DMS153 treated with DMSO at 0.1 percent for 48 hours (cell line): Measurements from ENCODE around the gene ARSJ.
A peak's percentile ranks its signal among the peaks of the same experiment; 100 is the strongest.

Source experiments
- DNase-seq: peaks from one replicate; lab custom pipeline; 2025; ENCODE audit not compliant: unreplicated experiment; lab: John Stamatoyannopoulos, UW

ARSJ gene

DNA sequence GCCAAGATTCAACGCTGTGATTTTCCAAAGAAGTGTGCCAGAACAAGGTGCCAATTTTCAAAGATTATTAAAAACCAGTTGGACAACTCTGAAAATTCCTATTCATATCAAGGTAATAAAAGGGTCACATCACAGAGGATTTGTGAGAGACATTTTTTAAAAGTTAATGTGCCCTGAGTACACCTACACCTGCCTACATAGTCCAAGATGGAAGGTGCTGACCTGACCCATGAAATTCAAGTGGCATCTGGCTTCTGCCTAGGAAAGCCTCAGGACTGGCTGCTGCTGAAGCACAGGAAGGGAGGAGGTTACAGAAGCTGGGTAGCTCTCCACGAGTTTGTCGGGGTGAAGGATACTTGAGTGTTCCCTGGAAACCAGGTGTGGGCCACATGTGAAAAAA, 11.4 kb upstream of the ARSJ start:
- no peak for DNase-seq

DNA sequence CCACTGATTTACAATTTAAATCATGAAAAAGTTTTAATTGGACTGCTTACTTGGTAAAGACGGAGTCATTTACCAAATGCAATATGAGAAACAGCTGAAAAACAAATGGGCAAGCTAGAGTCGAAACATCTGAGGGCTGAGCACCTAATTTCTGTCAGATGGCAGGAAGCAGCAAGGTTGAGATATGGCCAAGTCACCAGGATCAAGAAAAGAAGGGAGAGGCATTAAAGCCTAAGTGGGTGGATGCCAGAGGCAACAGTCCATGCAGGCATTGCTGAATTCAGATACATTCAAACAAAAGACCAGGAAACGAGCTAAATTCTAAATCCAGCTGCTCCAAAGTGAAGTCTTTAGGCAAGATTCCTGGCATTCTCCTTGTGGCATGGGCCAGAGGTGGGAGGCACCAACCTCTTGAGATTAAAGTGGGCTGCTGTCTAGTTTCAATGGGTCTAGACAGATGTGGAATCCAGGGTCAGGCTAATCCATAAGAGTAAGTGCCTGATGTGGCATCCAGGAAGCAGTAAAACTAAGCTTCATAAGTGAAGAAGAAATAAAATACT, 8.0 kb upstream of the ARSJ start:
- DNase-seq = no peak

DNA sequence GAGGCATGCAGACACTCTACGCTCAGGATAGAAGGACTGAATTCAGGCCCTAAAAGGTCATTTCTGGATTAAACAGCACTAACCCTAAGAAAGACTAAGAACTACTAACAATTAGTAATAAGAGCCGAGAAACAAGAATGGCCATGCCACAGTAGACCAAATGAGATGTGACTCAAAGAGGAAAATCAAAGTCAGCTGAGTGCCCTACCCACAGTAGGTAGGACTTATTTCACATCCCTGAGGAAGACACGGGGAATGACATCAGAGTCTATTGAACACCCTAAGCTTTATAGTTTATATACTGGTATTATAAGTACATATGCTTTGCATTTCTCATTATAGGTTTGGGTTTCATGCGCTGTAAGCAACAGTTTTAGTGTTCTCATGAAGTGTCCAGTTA, 2.7 kb upstream of the ARSJ start:
- no peak for DNase-seq

DNA sequence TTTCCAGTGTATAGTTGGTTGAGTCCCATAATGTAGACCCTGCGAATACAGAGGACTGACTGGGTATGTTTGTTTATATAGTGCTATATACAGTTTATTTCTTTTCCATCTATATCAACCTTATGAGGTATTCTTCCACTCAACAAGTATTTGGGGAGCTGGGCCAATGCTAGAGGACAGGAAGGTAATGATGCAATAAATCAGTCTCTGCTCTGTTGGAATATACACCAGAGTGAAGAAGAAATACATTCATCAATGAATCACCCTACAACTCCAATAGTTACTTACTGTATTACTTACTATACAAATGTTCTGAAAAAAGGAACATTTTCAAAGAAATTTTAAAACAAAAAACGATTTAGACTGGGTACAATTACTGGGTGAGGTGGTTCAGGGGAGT, 2.1 kb upstream of the ARSJ start:
- DNase-seq = no peak

DNA sequence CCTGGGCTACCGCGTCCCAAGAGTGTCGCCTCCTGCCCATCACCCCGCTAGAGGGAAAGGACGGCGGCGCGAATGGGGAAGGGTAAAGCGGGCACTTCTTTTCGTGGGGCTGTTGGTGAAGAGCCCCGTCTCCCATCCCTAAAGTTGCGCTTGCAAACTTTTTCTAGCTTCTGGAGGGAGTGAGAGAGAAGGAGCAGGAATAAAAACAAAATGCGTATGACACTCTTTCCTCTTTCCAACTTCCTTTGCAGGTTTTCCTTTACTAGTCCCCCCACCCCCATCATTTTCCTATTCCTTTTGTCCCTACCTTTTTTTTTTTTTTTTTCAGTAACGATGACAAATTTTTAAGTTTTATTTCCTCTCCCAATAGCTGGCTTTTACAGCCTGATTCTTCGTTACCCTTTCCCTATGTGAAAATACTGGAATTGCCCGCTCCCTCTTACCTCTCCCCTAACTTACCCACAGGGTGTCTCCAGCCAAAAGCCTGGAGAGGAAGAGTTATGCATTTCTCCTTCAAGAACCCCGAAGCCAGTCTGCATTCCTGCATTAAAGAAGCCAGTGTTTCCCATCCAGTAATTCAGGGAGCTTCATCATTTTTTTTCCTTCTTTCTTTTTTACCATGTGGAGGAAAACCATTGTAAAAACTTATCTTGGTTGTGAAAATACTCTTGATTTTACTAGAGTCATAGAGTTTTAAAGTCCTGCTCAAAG, 613 bp upstream of the ARSJ start:
- no peak for DNase-seq

DNA sequence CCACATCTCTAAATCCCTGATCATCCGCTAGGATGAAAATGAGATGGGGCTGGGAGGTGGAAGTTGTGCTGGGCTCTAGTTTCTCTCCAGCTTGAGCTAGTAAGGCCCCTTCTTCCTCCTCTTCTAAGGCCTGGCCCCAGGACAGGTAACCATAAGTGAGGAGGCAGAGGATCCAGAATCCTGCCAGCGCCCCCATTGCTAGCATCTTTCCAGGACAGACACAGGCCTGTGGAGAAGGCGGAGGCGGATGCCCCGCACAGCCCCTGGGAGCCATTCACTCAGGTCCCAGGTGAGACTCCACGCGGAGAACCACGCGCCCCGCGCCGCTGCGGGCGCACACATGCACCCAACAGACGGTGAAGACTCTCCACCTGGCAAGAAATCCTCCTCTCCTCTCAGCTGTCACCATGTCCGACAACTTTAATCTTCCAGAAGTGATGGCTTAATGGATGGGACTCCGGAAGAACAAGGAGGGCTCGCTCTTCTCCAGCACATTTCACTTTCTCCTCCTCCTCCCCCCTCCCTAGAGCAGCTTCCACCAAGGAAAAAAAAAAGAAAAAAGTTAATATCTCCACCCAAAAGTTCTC, 793 bp downstream of the ARSJ start:
- DNase-seq = peak; percentile 49

DNA sequence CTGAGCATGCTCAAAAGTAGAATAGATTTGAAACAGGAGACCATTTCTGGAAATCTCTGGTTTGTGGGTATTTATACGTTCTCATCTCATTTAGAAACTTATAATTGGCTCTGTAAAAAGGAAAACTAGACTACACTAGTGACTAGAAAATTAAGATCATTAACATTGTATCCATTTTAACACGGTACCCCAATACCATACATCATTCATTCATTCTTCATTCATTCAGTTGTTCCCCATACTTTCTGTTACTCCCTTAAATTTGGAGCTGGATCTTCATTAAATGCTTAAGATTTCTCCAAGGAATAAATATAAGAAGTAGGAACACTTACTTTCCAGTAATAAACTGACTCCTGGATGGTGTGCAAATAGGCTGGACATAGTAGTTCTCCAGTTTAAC, 1.3 kb downstream of the ARSJ start:
- no peak for DNase-seq

DNA sequence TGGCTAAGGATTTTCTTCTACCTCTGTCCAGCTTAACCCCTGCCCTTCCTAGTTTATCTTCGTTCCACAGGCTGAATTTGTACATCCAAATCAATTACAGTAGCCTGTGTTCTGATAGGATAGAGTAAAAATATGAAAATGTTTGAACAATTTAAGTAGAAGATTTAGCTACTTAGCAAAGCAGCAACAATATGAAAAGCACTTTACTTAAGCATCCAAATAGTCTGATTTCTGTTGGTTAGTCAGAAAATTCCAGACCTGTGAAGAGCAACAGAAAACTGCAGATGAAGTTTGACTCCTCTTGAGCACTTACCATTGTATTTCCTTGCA, 2.0 kb downstream of the ARSJ start:
- no peak for DNase-seq

DNA sequence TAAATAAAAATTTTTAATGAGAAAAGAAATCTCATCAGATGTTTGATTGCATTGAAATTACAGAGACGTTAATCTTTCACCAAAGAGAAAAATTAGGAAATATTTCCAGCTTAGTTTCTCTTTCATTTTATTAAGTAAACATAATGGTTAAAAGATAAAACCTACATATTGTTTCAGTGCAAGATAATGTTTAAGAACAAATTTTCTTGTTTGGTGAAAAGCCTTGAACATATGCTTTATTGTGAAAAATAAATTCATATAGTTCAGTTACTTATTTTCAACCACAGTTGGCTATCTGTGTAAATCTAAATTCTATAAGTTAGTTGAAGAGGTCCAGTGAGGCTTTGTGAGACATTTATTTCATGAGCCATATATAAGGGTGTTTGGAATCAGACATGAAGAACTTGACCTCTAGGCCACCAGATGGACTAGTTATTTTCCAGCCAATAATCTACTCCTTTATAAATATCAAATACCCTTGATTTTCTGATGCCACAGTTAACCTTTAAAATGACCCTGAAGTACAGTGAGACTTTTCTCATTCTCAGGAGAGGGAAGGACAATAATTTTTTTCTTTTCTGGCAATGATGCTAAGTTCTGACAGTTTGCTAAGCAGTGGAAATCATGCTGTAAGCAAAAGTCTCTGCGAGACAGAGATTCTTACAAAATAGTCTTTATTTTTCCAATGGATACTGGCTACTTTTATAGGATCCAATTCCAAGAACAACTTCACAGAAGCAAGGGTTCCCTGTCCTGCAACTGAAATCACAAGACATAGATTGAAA, 2.5 kb downstream of the ARSJ start:
- DNase-seq = no peak

DNA sequence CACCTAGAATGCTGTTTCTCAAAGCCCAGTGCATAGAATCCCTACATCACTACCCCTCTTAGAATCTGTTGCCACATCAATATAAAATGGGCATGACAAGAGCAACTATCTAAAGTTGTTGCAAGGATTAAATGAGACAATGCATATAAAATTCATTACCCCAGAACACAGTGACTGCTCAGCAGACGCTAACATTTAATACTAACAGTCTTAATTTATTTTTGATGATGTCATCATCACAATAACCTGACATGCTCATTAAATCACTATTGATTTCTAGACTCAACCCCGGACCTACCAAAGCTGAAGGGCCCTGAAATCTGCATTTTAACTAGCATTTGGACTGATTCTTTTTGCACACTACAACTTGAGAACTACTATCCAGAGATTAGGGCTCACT, 3.9 kb downstream of the ARSJ start:
- DNase-seq = no peak

DNA sequence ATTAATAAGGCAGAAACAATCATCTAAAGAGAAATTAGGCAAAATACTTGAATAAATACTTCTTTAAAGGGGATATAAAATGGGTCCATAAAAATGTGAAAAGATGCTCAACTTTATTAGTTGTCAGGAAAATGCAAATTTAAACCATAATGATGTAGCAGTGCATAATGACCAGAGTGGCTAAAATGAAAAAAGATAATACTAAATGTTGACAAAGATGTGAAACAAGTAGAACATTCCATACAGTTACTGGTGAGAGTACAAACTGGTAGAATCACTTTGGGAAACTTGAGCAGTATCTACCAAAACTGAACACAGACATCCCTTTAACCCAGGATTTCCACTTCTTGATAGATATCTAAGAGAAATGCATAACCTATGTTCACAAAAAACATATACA, 5.0 kb downstream of the ARSJ start:
- DNase-seq = no peak

DNA sequence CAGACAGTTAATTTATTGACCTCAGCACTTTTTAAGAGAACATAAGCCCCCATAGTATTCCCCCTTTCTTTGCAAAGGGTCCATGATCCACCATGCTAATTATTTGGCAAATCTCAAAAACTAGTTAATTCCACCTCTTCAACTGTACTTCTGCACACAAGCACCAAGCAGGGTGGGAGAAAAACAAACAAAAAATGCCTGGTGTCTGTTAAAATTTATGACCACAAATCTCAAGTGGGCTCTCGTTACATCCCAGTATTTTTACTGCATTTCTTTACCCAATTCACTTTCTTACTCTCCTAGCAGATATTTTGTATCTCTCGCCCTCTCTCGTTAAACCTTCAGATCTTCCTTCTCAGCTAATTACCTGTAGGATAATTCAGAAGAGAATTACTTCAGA, 6.1 kb downstream of the ARSJ start:
- DNase-seq = no peak

DNA sequence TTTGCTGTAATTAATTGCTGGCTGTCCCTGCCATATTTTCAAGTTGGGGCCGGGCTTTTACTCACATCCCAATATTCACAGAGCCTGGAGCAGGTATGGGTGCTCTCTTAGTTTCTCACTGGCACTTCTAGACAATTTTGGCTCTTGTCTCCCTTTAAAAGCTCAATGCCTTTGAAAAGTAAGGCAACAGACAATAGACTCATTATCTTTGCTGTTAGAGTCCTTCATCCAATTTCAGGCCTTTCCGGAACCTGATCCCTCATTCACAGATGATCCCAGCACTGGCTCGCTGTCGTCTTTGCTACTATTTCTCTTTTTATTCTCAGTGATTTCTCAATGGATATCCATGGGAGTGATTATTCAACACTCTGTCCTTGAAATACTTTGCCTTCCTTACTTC, 6.7 kb downstream of the ARSJ start:
- DNase-seq = no peak

DNA sequence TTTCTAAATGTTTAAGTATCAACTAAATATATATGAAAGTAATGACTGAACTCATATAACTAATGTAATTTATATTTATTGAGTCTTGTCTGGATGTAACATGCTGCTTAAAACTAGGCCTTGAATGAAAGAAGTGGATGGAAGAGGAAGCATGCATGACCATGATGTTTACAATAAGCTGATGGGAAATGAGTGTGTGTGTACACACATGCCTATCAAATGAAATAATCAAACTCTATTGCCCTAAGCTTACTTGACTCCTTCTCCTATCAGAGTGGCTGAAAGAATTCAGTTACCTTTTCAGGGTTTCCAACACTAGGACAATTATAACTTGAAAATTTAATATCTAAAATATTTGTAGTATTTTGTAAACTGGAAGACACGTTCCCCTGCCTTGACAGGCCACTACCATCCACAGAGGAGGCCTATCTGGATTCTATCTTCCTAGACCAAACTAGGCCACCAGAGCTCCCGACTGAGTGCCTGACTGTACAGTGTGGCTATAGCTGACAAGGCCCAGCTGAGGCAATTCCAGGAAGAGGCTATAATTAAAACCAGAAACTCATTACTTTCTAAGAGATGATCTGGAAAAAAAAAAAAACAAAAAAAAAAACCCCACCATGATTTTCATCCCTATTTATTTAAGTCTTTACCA, 7.6 kb downstream of the ARSJ start:
- no peak for DNase-seq

DNA sequence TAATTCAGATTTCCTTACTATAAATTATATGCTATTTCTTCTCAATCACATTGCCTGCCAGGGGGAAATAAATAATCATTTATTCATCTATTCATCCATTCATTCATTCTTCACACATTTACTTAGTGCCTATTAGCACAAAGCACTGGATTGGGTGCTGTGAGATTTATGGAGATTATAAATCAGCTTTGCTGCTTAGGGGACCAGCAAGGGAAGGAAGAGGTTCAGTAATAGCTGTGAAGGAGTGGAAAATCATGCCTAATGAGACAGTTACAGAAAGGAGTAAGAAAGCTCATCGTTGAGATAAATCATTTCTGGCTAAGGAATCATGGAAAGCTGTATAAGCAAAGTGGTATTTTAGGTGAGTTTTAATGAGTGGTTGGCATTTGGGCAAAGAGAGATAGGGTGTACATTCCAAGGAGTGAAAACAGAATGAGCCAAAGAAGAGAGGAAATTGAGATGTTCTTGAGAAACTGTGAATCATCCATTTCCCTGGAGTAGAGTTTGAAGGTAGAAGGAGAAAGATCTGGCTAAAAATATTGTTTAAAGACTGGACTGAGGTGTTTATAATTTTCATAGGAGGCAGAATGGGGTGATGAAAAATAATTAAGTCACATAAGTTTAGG, 9.6 kb downstream of the ARSJ start:
- no peak for DNase-seq

DNA sequence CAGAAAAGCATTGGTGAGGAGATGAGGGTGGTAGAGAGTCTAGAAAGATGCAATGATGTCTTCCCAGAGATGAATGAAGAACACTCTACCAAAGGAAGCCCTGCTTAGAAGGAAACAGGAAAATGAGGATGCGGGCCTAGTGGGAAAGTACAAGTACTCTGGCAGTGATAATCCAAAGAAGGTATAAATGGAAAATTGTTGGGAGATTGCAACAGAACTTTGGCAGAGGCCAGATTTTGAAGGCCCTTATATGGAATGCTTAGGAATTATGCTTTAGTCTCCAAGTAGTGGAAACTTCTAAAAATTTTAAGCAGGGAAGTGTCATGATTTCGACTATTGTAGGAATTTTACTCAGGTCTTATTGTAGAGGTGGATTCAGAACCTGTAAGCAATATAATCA, 11.0 kb downstream of the ARSJ start:
- DNase-seq = no peak

DNA sequence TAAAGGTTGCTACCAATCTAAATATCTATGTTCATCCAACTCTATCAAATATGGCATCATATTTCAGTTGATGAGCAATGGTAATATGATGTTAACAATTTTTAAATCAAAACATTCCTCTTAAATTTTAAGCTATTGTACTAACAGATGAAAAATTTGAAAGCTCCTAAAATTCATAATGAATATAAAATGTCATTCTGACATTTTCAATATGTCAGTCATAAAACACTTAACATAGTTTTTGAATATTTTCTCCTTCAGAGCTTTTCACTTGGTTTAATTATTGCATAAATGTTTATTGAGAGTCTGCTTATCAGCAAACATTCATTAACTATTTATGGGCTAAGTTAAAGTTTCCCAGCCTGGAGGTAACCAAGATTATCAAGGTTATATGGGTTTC, 11.8 kb downstream of the ARSJ start:
- no peak for DNase-seq

DNA sequence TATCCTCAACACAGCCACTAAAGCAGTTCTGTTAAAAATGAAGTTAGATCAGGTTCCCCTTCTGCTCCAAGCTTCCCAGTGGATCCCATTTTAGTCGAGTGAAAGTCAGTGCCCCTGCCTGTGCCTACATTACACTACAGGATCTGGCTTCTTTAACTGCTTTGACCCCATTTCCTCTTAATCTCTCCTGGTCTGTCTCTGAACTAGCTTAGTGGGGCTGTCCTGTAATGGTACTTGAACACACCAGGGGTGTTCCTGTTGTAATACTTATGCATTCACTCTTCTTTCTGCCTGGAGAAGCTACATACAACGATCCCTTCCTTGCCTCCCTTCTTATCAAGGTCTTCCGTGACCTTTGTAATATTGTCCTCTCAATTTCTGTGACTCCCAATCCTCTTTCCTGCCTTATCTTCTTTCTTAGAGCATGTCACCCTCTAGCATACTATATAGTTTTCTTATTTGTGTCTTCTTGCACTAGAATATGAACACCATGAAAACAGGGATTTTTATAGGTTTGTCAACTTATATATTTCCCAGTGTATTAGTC, 16.7 kb downstream of the ARSJ start:
- DNase-seq = no peak

DNA sequence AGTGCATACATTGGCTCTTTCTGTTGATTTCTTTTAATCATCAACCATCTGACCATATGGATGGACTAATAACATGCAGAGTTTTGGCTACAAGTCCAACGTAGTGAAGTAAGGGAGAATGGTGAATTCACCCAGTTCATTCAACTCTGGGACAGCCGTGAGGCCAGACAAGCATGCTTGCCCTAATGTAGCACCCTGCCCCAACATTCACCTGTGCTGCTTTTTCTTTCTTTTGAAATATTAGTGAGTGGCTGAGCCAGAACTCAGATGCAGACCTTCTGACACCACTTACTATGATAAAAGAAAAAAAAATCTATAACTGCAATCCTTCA, 17.5 kb downstream of the ARSJ start:
- DNase-seq = no peak

DNA sequence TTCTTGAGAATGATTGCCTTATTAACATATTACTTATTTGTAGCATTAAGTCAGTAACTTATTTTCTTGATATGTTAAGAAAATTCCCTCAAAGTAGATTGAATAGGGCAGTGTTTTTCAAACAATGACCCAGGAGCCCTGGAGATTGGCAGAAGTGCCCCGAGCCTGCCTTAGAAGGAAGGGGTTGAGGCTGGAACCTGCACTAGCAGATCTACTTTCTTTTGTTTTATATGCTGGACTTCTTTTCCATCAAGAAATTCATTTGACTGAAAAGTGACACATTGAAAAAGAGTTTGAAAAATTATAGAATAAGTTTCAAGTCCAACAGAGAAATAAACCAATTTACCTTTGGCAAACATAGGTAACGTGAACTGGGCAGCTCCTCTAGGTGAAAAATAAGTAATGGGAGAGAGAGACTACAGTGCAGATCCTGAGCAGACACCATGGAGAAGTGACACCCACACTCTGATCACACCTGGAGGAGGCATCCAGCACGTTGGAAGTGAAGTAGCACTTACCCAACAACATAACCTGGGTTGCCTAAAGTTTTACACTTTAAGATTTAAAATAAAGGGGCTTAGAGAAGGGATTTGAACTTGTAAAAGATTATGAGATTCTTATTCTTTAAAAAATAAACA, 18.6 kb downstream of the ARSJ start:
- DNase-seq = no peak

DNA sequence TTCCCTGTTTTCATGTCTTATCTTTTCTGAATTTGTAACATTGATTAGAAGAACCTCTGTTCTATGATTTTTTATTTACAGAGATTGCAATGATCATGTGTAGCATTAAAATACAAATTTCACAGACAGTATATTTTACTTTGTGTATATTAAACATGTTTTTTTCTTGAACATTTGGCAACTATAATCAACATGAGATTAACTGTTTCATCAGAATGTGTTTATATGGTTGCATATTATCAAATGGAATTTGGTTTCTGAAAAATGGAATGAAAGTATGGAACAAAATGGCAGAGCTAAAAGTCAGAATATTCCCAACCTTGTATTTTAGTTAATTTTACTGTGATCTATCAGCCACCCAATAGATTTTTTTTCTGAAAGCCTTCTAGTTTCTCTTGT, 19.9 kb downstream of the ARSJ start:
- DNase-seq = no peak
